Stimulated activated CD8-positive, alpha-beta memory T cell treated with anti-CD3 and anti-CD28 coated beads, Interleukin-4, amount 100 ng/mL, for 24 hours (primary cell): ENCODE results near the gene PPM1M.
A peak's percentile ranks its signal among the peaks of the same experiment; 100 is the strongest.

Source experiments
- DNase-seq: peaks from one replicate; pipeline ENCODE4 v3.0.0-alpha.2; 2020; ENCODE audit warnings: low read depth

PPM1M gene

DNA sequence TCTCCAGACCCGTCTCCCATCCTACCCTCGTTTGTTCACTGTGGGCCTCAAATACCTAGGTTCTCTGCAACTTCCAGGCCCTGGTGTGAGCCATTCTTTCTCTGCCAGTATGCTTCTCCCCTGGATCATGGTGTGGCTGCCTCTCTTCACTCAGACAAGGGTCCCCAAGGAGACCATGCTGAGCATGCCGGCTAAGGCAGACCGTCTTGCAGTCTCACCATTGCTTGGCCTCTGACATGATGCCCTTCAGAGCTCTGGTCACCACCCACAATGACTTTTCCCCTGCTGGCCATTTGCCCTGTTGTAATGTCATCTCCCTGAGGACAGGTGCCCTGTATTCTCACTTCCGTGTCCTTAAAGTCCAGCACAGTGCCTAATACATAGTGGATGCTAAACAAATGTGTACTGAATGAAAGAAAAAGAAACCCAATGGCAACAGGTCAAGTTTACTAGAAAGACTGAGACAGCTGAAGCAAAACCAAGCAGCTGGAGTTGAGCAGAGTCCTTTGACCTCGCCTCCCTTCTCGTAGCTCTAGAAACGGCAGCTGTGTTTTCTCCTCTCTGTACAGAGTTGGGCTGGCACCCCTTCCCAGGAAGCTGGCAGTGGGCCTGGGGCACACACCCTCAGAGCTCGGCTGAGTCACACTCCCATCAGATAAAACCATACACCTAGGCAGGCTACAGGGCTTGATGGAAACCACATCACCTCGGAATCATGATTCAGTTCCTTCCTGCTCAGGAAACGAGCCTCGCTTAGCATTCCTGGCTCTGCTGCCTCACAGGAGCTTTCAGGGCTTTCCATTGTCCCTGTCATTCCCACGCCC, 28.8 kb upstream of the PPM1M start:
- no peak for DNase-seq

DNA sequence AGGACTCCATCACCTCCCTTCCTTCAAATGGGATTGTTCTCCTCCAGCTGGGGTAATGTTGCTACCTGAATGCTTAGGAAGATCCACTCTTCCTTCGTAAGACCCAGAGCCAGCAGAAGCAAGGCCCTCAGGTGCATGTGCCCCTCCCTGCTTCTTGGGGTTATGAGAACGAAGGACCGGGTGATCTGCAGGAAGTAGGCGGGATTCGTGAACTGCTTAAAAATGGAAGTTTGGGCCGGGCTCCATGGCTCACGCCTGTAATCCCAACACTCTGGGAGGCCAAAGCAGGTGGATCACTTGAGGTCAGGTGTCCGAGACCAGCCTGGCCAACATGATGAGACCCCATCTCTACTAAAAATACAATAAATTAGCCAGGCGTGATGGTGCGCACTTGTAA, 28.2 kb upstream of the PPM1M start:
- no peak for DNase-seq

DNA sequence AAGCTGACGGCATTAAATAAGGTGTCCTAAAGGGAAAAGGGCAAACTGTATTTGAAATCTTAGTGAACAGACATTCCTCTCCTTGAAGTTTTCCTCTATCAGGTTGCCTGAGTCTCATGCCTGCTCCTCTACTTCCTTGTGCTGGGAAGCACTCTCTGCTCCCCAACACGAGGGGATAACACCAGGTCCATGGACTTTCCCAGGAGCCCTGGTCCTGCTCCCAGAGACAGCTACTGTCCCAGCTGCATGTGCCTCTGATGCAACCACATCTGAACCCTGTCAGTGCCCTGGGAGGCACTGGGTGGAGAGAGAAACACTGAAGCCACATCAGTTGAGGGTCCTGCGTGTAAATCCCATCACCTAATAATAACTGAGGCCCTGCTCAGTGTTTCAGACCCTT, 27.5 kb upstream of the PPM1M start:
- no peak for DNase-seq

DNA sequence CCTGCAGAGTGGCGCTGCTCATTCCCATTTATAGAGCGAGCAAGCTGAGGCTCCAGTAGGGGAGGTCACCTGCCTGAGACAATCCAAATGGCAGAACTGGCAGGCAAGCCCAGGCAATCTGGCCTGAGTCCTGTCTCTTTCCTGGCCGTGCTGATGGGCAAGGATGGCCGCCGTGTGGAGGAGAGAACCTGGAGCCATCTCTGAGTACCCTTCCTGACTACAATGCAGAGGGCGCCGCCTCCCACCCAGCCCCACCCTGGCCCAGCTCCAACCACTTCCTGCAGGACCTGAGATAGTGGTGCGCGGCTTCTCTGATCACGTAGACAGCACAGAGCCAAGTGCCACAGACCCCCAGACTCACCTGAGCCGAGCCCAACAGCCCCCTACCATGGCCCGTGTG, 27.1 kb upstream of the PPM1M start:
- no peak for DNase-seq

DNA sequence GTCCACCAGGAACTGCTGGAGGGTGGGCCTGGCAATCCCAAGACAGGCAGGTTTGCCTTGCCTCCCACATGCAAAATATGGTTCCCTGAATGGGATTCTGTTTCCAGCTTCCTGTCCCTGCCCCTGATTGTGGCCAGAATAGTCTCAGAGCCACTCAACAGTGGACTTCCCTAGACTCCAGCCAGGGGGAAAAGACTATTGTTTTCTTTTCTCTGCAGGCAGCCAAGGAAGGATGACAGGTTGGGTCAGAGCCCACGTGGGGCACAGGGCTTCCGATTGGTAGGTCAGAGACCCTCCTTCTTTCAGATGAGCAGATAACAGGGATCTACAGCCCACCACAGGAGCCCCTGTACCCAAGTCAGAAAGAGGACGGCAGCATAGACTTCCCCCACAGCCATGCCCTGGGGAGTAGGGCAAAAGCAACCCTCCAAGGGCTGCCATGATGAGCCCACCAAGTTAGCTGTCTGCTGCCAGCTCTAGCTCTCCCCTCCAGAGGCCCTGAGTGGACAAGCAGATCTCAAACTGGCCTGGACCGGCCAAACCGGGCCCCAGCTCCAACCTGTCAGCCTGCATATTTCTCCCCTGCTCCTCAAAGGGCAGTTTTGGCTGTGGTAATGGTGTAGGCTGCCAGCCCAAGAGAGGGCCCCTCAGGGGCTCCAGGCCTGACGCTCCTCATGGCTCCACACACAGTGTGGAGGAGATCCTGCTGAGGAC, 26.5 kb upstream of the PPM1M start:
- DNase-seq, result no peak

DNA sequence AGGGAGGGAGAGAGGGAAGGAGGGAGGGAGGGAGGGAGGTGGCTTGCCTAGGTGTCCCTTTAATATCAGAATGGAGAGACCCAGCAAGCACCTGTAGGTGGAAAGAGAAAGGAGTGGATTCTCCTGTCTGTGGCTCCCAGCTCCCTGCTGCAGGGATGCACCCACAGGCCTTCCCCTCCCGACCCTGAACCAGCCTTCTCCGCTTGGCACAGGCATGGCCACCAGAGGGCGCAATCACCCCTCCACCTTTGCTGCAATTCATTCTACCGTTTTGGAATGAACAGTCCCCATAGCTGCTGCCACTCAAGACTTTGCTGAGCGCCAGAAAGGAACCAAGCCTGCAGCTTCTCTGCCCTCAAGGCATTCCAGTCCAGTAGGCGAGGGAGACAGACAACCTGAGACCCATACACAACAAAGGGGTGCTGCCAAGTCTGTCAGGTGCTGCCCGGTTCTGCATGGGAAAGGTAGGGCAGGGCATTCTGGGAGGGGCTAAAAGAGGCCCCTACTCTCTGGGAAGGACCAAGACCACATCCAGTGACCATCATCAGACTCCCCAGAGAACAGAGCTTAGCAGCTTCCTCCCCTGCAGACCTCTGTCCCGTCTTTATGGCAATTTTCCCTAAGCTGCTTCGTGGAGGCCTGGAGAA, 25.1 kb upstream of the PPM1M start:
- DNase-seq, result peak; percentile 78

DNA sequence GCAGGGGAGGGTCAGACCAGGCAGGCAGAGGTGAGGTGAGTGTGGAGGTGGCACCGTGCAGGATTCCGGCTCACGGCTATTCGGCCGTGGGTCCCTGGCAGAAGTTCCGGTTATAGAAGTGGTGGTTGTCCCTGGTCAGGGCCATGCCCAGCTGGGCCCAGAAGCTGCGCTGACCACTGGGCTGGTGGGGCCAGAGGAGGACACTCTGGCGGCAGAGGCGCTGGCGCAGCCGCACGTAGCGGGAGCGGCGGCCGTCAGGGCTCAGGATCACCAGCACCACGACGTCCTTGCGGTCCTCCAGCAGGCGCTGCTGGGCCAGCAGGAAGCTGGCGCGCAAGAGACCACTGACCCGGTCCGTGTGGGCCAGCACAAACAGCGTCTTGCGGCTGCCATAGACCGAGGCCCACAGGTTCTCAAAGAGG, 24.4 kb upstream of the PPM1M start:
- no peak for DNase-seq

DNA sequence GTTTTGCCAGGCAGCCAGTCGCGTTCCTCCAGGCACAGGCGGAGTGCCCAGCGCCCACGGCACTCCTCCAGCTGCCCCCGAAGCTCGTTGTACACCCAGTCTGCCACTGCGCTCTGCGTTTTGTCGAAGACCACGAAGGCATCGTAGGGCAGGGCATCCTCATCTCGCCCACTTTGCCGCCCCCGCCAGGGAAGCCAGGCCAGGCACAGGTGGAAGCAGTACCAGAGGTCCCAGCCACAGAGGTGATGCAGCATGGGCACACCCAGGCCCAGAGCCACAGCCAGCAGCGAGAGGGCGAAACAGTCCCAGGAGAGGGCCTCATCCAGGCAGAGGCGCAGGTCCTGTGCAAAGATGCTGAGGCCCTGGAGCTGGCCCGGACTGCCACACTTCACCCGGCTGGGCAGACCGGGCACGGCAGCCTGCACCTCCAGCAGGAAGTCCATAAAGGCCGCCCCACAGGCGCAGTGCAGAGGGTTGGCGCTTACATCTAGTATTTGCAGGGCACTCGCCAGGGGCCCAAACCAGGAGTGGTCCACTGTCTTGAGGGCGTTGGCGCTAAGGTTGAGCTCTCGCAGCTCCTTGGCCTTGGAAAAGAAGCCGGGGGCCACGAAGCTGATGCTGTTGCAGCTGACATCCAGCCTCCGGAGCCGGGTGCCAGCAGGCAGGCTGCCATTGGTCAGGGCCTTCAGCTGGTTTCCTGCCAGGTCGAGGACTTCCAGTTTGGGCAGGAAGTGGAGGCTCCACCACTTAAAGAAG, 23.8 kb upstream of the PPM1M start:
- DNase-seq, result no peak

DNA sequence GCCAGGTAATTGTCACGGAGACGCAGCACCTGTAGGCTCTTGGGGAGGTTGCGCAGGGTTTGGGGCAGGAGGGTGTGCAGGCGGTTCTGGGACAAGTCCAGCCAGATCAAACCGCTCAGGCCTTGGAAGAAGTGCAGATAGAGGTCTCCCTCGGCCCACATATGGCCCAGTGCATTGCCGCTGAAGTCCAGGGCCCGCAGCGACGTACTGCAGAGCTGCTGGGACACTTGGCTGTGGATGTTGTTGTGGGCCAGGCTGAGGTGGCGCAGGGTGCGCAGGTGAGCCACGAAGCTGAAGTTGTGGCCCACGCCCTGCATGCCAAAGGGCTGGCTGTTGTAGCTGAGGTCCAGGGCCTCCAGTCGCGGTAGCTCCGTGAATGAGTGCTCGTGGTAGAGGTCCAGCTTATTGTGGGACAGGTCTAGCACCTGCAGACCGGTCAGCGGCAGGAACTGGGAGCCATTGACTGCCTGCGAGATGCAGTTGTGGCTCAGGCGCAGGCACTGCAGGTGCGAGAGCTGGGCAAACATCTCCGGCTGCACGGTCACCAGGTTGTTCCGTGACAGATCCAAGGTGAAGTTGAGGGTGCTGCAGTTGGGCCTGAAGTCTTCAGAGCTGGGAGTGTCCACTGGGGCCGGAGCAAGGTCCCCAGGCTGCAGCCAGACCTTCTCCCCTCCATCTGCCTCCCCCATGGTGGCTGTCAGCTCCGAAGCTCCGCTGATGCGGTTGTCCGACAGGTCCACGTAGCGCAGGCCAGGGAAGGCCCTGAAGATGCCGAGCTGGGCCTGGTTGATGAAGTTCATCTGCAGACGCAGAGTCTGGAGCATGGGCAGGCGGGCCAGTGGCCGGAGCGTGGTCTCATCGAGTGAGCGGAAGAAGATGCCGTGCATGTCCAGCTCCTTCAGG, 23.0 kb upstream of the PPM1M start:
- no peak for DNase-seq

DNA sequence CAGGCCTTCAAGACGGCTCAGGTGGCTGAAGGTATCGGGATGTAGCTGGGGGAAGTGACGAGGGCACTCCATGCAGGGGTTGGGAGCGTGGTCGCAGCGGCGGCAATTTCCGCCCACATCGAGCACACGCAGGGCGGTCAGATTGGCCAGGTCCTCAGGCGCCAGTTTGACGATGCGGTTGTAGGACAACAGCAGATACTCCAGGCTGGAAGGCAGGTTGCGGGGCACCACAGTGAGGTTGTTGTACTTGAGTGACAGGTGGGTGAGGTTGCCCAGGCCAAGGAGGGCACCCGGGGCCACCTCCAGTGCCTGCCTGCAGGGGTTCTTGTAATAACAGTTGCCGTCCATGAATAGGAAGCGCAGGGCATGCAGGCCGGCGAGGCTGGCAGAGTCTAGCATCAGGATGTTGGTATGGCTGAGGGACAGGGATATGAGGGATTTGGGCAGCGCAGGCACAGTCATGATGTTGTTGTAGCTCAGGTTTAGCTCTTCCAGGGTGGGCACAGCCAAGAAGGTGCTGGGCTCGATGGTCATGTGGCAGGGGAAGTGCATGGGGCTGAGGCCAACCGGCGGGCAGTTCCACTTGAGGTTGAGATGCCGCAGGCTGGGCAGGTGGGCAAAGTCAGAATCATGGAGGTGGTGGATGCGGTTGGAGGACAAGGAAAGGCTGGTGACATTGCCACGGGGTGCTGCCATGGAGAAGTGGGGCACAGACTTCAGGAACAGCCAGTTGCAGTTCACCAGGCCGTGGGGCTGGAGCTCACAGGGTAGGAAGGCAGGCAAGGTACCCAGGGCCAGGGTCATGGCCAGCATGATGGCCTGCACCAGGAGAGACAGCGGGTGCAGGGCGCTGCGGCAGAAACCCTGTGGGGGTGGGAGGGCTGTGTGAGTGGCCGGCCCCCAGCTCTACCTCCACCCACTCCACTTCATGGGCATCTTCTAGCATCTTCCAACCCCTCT, 21.8 kb upstream of the PPM1M start:
- no peak for DNase-seq

DNA sequence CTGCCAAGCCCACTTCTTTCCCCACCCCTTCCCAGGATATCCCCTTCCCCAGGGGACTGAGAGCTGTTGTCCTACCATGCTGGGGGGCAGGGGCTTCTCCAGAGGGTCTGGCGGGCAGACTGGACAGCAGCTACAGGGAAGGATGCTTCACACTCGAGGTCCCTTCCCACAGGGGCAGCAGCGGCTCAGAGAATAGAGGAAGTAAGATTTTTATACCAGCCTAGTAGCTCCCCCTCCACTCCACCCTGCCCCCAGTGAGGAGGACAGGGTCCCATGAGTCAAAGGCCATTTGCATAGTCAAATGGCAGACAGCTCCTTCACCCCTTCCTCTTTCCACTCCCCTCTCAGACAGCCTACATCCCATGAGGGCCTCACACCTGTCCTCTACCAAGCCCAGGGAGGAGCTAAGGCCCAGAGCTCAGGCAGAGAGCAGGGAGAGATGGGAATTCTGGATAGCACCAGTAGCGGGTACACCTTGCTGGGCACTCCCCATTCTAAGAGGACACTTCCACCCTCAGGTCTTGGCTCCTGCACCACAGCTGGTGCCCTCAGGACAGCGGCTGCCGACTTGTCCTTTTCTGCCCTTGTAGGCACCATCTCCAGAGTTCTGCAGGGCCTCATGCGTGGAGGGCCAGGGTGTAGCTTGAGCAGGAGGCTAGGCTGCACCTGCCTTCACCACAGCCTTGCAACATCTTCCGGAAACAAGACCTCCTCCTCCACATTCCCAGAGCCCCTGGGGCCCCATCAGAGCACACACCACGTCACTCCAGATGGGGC, 19.9 kb upstream of the PPM1M start, which contains the start of gene TLR9:
Gene TLR9 (minus strand): TSS at position 194 of the 777 bp plus-strand sequence. CDS start 116 bp downstream, at position 78.
- DNase-seq, result no peak

DNA sequence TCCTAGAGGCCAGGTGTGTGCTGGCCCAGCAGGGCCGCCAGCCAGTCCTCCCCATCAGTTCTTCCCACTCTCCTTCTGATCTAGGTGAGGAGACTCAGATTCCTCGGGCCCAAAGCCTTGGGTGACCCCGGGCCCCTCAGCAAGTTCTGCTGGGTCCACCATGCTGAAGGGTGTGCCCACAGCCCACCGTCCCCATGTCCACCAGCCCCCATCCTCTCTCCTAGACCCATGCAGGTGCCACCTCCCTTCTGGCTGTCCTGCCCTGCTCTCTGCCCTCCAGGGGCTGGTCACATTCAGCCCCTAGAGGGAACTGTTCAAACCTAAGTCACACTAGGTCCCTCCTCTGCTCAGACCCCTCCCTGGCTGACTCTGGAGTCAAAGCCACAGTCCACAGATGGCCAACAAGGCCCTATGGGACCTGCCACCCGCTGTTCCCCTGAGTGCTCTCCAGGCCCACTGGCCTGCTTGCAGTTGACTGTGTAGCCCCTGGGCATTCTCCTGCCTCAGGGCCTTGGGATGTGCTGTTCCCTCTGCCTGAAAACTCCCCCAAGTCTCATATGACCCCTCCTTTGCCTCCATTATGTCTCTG, 19.2 kb upstream of the PPM1M start:
- DNase-seq, result no peak

DNA sequence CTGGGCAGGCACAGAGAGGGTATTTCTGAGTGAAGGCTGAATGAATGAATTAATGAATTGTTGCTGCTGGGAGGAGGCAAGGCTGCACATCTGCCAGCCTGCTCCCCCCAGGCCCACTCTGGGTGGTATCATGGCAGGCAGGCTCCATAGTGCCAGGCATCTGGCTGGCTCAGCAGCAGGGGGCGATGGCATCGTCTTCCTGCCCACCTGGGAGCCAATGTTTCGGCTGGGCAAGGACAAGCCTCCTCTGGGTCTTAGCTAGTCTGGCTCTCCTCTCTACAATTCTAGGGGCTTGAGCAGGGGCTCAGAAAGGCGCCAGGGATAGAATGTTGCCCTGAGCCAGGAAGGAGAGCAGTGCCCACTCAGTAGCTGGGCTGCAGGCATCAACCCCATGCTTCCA, 18.4 kb upstream of the PPM1M start:
- no peak for DNase-seq

DNA sequence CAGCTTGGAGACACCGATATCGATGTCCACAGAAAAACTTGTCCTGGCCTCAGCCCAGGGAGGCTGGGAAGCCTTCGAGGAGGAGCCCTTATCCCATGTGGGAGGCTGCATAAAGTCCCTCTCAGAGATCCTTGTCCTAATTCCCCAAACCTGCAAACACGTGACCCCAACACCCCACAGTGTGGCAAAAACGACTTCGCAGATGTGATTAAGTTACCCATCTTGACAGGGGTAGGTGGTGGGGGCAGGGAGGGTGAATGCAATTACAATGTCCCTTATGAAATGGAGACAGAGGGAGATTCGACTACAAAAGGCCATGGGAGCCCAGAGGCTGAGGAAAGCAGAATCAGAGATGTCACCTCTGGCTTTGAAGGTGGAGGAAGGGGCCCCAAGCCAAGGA, 17.8 kb upstream of the PPM1M start:
- no peak for DNase-seq

DNA sequence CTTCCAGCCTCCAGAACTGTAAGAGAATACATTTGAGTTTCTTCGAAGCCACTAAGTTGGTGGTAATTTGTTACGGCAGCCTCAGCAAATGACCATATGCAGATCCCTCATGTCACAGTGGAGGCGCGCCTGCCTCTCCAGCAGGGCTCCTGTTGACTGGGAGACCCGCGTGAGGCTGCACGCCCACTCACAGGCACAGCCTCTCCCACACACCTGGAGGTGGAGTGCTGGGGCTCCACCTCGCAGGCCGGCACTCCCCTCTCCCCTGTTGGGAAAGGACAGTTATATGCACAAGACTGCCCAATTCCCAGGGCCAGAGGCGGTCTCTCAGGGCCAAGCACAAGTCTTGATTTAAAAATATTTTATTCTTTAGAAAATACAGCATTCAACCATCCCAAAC, 17.3 kb upstream of the PPM1M start:
- DNase-seq, result no peak

DNA sequence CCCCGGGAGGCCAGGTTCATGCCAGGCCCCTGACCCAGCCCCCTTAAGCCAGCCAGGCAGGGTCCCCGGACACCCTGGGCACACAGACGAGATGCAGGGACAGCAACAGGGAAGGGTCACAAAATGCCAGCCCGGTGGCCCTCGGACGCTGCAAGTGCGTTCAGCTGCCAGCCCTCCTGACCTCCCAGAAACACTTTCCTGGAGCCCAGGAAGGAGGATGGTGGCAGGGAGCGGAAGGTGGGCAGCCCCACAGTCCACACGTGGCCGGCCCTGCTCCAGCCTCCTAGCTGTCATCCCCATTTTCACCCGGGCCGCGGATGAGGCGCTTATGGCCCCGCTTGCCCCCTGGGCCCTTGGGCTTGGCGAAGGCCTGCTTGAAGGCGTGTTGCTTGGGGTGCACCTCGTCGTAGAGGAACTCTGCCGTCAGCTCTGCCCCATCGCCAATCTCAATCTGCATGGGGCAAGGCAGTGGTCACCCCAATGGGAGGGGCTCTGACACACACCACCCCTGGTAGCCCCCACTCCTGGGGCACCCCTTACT, 16.7 kb upstream of the PPM1M start:
- DNase-seq, result no peak

DNA sequence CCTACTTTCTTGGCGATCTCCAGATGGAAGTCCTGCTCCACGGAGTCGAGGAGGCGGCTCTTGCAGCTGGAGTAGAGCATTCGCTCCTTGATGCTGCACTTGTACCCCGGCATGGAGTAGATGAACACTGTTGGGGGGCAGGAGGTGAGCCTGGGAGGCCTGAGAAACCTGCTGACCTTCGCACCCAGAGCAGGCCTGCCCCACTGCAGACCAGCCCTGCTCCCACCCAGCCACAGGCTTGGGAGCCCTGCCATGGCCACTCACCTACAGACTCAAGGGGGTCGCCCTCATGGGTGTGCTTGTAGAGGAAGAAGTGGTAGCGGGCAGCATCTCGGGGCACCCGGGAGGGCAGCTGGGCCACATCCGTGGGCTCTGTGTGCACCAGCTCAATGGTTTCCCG, 15.9 kb upstream of the PPM1M start:
- DNase-seq, result no peak

DNA sequence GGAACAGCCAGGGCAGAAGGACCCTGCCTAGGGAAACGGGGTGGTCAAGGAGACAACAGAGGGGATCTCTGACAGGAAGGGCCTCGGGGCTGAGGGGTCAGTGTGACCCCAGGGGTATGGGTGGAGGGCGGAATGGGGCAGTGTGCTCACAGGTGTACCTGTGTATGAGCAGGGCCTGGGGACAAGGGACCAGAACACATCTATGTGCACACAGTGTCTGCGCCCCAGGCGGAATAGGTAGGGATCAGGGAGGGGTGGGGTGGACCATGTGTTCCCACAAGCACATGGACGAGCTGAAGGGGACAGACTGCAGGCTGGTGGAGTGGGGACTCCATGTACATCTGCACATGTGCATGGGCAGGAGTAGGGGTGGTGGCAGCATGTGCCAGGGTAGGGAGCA, 15.1 kb upstream of the PPM1M start:
- DNase-seq, result no peak
